ENCODE data around the gene PSMC5. TPM values are rescaled to one million over a fixed set of nuclear protein-coding genes. Genes with fewer than 3 reads are reported as not detected.

PSMC5 gene
- total and polyA plus RNA-seq, 10 donors = 74.5 to 175 (median 99.9) TPM

- intact Hi-C loops (cut with DNase I; ENCODE audit: low total_unique reads) = no loop called here
- WGBS, 5 donors = 10 to 25% (median 17%) methylated on average over 58 to 82 of the region's 82 CpGs
- Histone ChIP-seq H3K27me3 (replicated peaks in 1 of 7) (no peaks in the 10 kb centered on the region), H3K9me3 (peaks cover 0 to 5% (median 0%) of the 10 kb centered on the region in 8 donors), H3K4me1 (peaks cover 6 to 33% (median 19%) of the 10 kb centered on the region in 6 donors), H3K4me3 (peak overlapping the region in 6 of 8 donors; percentile 11 to 63 (median 24)), H3K27ac (peak overlapping the region in 7 of 8 donors; percentile 44 to 77 (median 63)), H3K36me3 (no peaks in the 10 kb centered on the region)
- TF ChIP-seq CTCF (IDR thresholded peaks at IDR 0.05 in 8 of 11, conservative IDR thresholded peaks at IDR 0.05 in 3 of 11) (peak; percentile 45 to 84 (median 75)), POLR2A (IDR thresholded peaks at IDR 0.05) (peak in 1 of 3 donors; percentile 12), POLR2AphosphoS5 (IDR thresholded peaks at IDR 0.05) (peak; percentile 60 to 79 (median 63))
- peak; percentile 98 for DNase-seq
These were observed 21.8 kb downstream of the PSMC5 start for GRCh38 chr17:63848834-63849689.

- H3K4me1 ChIP-seq = peaks cover 4 to 23% (median 16%) of the 10 kb centered on the region in 6 donors
- peaks cover 0 to 5% (median 0%) of the 10 kb centered on the region in 8 donors for H3K9me3 ChIP-seq
- 63 to 83% (median 77%) methylated on average over 8 to 9 of the region's 9 CpGs for WGBS, 5 donors
- peak; percentile 36 for DNase-seq
- intact Hi-C loops (cut with DNase I; ENCODE audit: low total_unique reads) = no loop called here
- no peaks in the 10 kb centered on the region for H3K36me3 ChIP-seq
- TF ChIP-seq POLR2A (IDR thresholded peaks at IDR 0.05) (no peak), POLR2AphosphoS5 (IDR thresholded peaks at IDR 0.05) (no peak), CTCF (IDR thresholded peaks at IDR 0.05 in 8 of 11, conservative IDR thresholded peaks at IDR 0.05 in 3 of 11) (no peak)
- no peaks in the 10 kb centered on the region for H3K27me3 ChIP-seq (replicated peaks in 1 of 7)
- H3K4me3 ChIP-seq = no peak overlapping the region
- no peak overlapping the region for H3K27ac ChIP-seq
These were observed 23.2 kb downstream of the PSMC5 start for GRCh38 chr17:63850401-63850800.

- peaks cover 4 to 15% (median 10%) of the 10 kb centered on the region in 6 donors for H3K4me1 ChIP-seq
- WGBS, 5 donors = 92 to 97% (median 96%) methylated on average over 2 of the region's 2 CpGs
- peaks cover 0 to 5% (median 0%) of the 10 kb centered on the region in 8 donors for H3K9me3 ChIP-seq
- intact Hi-C loops (cut with DNase I; ENCODE audit: low total_unique reads) = no loop called here
- no peaks in the 10 kb centered on the region for H3K27me3 ChIP-seq (replicated peaks in 1 of 7)
- peak; percentile 1 for DNase-seq
- TF ChIP-seq POLR2AphosphoS5 (IDR thresholded peaks at IDR 0.05) = no peak
- no peak for TF ChIP-seq POLR2A (IDR thresholded peaks at IDR 0.05)
- TF ChIP-seq CTCF (IDR thresholded peaks at IDR 0.05 in 8 of 11, conservative IDR thresholded peaks at IDR 0.05 in 3 of 11) = no peak
- no peak overlapping the region for H3K4me3 ChIP-seq
- no peak overlapping the region for H3K27ac ChIP-seq
- H3K36me3 ChIP-seq = no peaks in the 10 kb centered on the region
These were observed 26.0 kb downstream of the PSMC5 start for GRCh38 chr17:63853260-63853659.

GRCh38 chr17:63854709-63855108 is 27.5 kb downstream of the PSMC5 start:
- Histone ChIP-seq H3K4me3 (no peak overlapping the region), H3K27ac (no peak overlapping the region), H3K27me3 (replicated peaks in 1 of 7) (no peaks in the 10 kb centered on the region), H3K36me3 (no peaks in the 10 kb centered on the region), H3K9me3 (no peaks in the 10 kb centered on the region), H3K4me1 (peaks cover 0 to under 1% (median 0%) of the 10 kb centered on the region in 6 donors)
- peak; percentile 13 for DNase-seq
- TF ChIP-seq POLR2AphosphoS5 (IDR thresholded peaks at IDR 0.05) (no peak), POLR2A (IDR thresholded peaks at IDR 0.05) (no peak), CTCF (IDR thresholded peaks at IDR 0.05 in 8 of 11, conservative IDR thresholded peaks at IDR 0.05 in 3 of 11) (no peak)
- 72 to 92% (median 88%) methylated on average over 5 of the region's 5 CpGs for WGBS, 5 donors
- intact Hi-C loops (cut with DNase I; ENCODE audit: low total_unique reads) = no loop called here

All from spleen (tissue), 11 donors.